ENCODE measurements around the gene MED28.

GRCh38 chr4:17599826-17600225 is 14.6 kb upstream of the MED28 start:
- TF ChIP-seq NR1H2 (CRISPR knock-in tag; IDR thresholded peaks at IDR 0.05) (no peak), CTCF (IDR thresholded peaks at IDR 0.05) (no peak), NFE2L1 (CRISPR knock-in tag; IDR thresholded peaks at IDR 0.05) (no peak), JUN (CRISPR knock-in tag; IDR thresholded peaks at IDR 0.05) (no peak), MAX (CRISPR knock-in tag; IDR thresholded peaks at IDR 0.05) (no peak), ATF3 (CRISPR knock-in tag; conservative IDR thresholded peaks at IDR 0.05) (no peak), NFYB (CRISPR knock-in tag; conservative IDR thresholded peaks at IDR 0.05; ENCODE audit: low read depth) (no peak), ELF4 (CRISPR knock-in tag; IDR thresholded peaks at IDR 0.05; ENCODE audit: low read depth) (no peak), FOXP4 (CRISPR knock-in tag; IDR thresholded peaks at IDR 0.05) (no peak), ATF1 (CRISPR knock-in tag; IDR thresholded peaks at IDR 0.05) (no peak), USF2 (CRISPR knock-in tag; IDR thresholded peaks at IDR 0.05) (no peak)
